HUES6 (cell line): Measurements from ENCODE around the gene ST3GAL3.

Experiments used
- H3K27ac ChIP-seq: 2 replicates; pipeline ENCODE4 v1.7.0; 2013; ENCODE audit warnings: low read depth, mild to moderate bottlenecking, low read length, inconsistent platforms
- H3K27me3 ChIP-seq: 2 replicates; pipeline ENCODE4 v1.6.1; 2013; ENCODE audit warnings: low read length; ENCODE audit not compliant: control insufficient read depth, insufficient read depth
- H3K36me3 ChIP-seq: 2 replicates; pipeline ENCODE4 v1.6.1; 2013; ENCODE audit warnings: low read length; ENCODE audit not compliant: control insufficient read depth, insufficient read depth
- H3K4me1 ChIP-seq: 2 replicates; pipeline ENCODE4 v1.6.1; 2013; ENCODE audit warnings: low read length; ENCODE audit not compliant: control insufficient read depth, insufficient read depth
- H3K4me3 ChIP-seq: 2 replicates; pipeline ENCODE4 v1.5.1; 2013; ENCODE audit warnings: low read depth, low read length
- H3K9ac ChIP-seq: one replicate; pipeline ENCODE4 v1.6.1; 2013; ENCODE audit warnings: mild to moderate bottlenecking, low read length
- H3K9me3 ChIP-seq: 2 replicates; pipeline ENCODE4 v1.6.1; 2013; ENCODE audit warnings: low read depth, low read length; ENCODE audit not compliant: control insufficient read depth, insufficient read depth

The ST3GAL3 gene

GRCh38 chr1:43791243-43791642 lies 83.9 kb downstream of the ST3GAL3 start:
- H3K9ac ChIP-seq = no peak overlapping the region
- H3K9me3 ChIP-seq = no peaks in the 10 kb centered on the region
- no peaks in the 10 kb centered on the region for H3K4me1 ChIP-seq
- H3K4me3 ChIP-seq = no peak overlapping the region
- no peaks in the 10 kb centered on the region for H3K36me3 ChIP-seq
- no peaks in the 10 kb centered on the region for H3K27me3 ChIP-seq
- H3K27ac ChIP-seq = no peak overlapping the region

- Histone ChIP-seq H3K36me3 (no peaks in the 10 kb centered on the region), H3K4me1 (no peaks in the 10 kb centered on the region), H3K4me3 (no peak overlapping the region), H3K27ac (no peak overlapping the region), H3K9ac (no peak overlapping the region), H3K9me3 (no peaks in the 10 kb centered on the region), H3K27me3 (no peaks in the 10 kb centered on the region)
Observed at GRCh38 chr1:43796111-43796581, 88.8 kb downstream of the ST3GAL3 start.

GRCh38 chr1:43797891-43798290 lies 90.6 kb downstream of the ST3GAL3 start:
- H3K27me3 ChIP-seq = no peaks in the 10 kb centered on the region
- no peak overlapping the region for H3K27ac ChIP-seq
- H3K9me3 ChIP-seq = no peaks in the 10 kb centered on the region
- no peaks in the 10 kb centered on the region for H3K4me1 ChIP-seq
- H3K9ac ChIP-seq = no peak overlapping the region
- no peaks in the 10 kb centered on the region for H3K36me3 ChIP-seq
- H3K4me3 ChIP-seq = no peak overlapping the region

- Histone ChIP-seq H3K4me1 (0 out of 2 replicates have a peak, but pooled peaks cover 5% of the 10 kb centered on the region), H3K27ac (no peak overlapping the region), H3K9ac (no peak overlapping the region)
Observed at GRCh38 chr1:43799656-43800635, 92.6 kb downstream of the ST3GAL3 start.

GRCh38 chr1:43800771-43801170 lies 93.4 kb downstream of the ST3GAL3 start:
- Histone ChIP-seq H3K36me3 (no peaks in the 10 kb centered on the region), H3K4me1 (0 out of 2 replicates have a peak, but pooled peaks cover 5% of the 10 kb centered on the region), H3K27ac (no peak overlapping the region), H3K4me3 (no peak overlapping the region), H3K9ac (no peak overlapping the region), H3K27me3 (no peaks in the 10 kb centered on the region), H3K9me3 (no peaks in the 10 kb centered on the region)

More at GRCh38 chr1:43799656-43800635, 92.6 kb downstream of the ST3GAL3 start:
- H3K4me3 ChIP-seq = no peak overlapping the region
- no peaks in the 10 kb centered on the region for H3K27me3 ChIP-seq
- H3K9me3 ChIP-seq = no peaks in the 10 kb centered on the region
- no peaks in the 10 kb centered on the region for H3K36me3 ChIP-seq

GRCh38 chr1:43801203-43801602 lies 93.9 kb downstream of the ST3GAL3 start:
- Histone ChIP-seq H3K27me3 (no peaks in the 10 kb centered on the region), H3K9me3 (no peaks in the 10 kb centered on the region), H3K27ac (no peak overlapping the region)

GRCh38 chr1:43802356-43802980 lies 95.1 kb downstream of the ST3GAL3 start:
- no peak overlapping the region for H3K9ac ChIP-seq
- H3K27me3 ChIP-seq = no peaks in the 10 kb centered on the region
- H3K9me3 ChIP-seq = no peaks in the 10 kb centered on the region
- 0 out of 2 replicates have a peak, but pooled peaks cover 5% of the 10 kb centered on the region for H3K4me1 ChIP-seq
- no peak overlapping the region for H3K27ac ChIP-seq
- H3K4me3 ChIP-seq = no peak overlapping the region
- no peaks in the 10 kb centered on the region for H3K36me3 ChIP-seq

More at GRCh38 chr1:43801203-43801602, 93.9 kb downstream of the ST3GAL3 start:
- H3K4me3 ChIP-seq = no peak overlapping the region
- H3K9ac ChIP-seq = no peak overlapping the region
- no peaks in the 10 kb centered on the region for H3K36me3 ChIP-seq
- H3K4me1 ChIP-seq = 0 out of 2 replicates have a peak, but pooled peaks cover 5% of the 10 kb centered on the region

GRCh38 chr1:43803105-43803504 lies 95.8 kb downstream of the ST3GAL3 start:
- Histone ChIP-seq H3K27ac (no peak overlapping the region), H3K9me3 (no peaks in the 10 kb centered on the region), H3K27me3 (no peaks in the 10 kb centered on the region), H3K4me1 (0 out of 2 replicates have a peak, but pooled peaks cover 5% of the 10 kb centered on the region), H3K4me3 (no peak overlapping the region), H3K9ac (no peak overlapping the region), H3K36me3 (no peaks in the 10 kb centered on the region)

- H3K27ac ChIP-seq = no peak overlapping the region
- no peaks in the 10 kb centered on the region for H3K36me3 ChIP-seq
- H3K9ac ChIP-seq = no peak overlapping the region
Observed at GRCh38 chr1:43803646-43804045, 96.3 kb downstream of the ST3GAL3 start.

GRCh38 chr1:43804569-43804968 lies 97.2 kb downstream of the ST3GAL3 start:
- no peak overlapping the region for H3K27ac ChIP-seq
- peaks cover 13% of the 10 kb centered on the region for H3K9me3 ChIP-seq
- 0 out of 2 replicates have a peak, but pooled peaks cover 5% of the 10 kb centered on the region for H3K4me1 ChIP-seq
- H3K36me3 ChIP-seq = no peaks in the 10 kb centered on the region
- H3K9ac ChIP-seq = no peak overlapping the region
- no peaks in the 10 kb centered on the region for H3K27me3 ChIP-seq
- no peak overlapping the region for H3K4me3 ChIP-seq

More at GRCh38 chr1:43803646-43804045, 96.3 kb downstream of the ST3GAL3 start:
- H3K4me1 ChIP-seq = 0 out of 2 replicates have a peak, but pooled peaks cover 5% of the 10 kb centered on the region
- peaks cover 4% of the 10 kb centered on the region for H3K9me3 ChIP-seq
- H3K4me3 ChIP-seq = no peak overlapping the region
- no peaks in the 10 kb centered on the region for H3K27me3 ChIP-seq

GRCh38 chr1:43805340-43805739 lies 98.0 kb downstream of the ST3GAL3 start:
- H3K27ac ChIP-seq = no peak overlapping the region
- H3K27me3 ChIP-seq = no peaks in the 10 kb centered on the region
- H3K9me3 ChIP-seq = peaks cover 13% of the 10 kb centered on the region
- no peak overlapping the region for H3K4me3 ChIP-seq
- H3K9ac ChIP-seq = no peak overlapping the region
- 0 out of 2 replicates have a peak, but pooled peaks cover 5% of the 10 kb centered on the region for H3K4me1 ChIP-seq
- H3K36me3 ChIP-seq = no peaks in the 10 kb centered on the region
